Tibial nerve (tissue), 3 donors: ENCODE results near the gene HSD17B4.

ENCODE experiments used
- POLR2A ChIP-seq, 2 donors: fragments of 450-650 bp; IDR thresholded peaks; one replicate each; pipeline ENCODE4 v1.6.1; 2017; ENCODE audit warnings: antibody characterized with exemption in 2 of 2, mild to moderate bottlenecking in 2 of 2, moderate library complexity in 2 of 2
- TF ChIP-seq, protein P1 (sequence below), 5 experiments: fragments of 200-600 bp in 3 of 5; fragments of 450-650 bp in 2 of 5; sonication (generic) in 3 of 5; IDR thresholded peaks; one replicate each; pipeline ENCODE4 v1.5.1; 2016 to 2019; ENCODE audit warnings: antibody characterized with exemption in 5 of 5, mild to moderate bottlenecking in 3 of 5, moderate library complexity in 2 of 5

- TF ChIP-seq, protein P1, sequence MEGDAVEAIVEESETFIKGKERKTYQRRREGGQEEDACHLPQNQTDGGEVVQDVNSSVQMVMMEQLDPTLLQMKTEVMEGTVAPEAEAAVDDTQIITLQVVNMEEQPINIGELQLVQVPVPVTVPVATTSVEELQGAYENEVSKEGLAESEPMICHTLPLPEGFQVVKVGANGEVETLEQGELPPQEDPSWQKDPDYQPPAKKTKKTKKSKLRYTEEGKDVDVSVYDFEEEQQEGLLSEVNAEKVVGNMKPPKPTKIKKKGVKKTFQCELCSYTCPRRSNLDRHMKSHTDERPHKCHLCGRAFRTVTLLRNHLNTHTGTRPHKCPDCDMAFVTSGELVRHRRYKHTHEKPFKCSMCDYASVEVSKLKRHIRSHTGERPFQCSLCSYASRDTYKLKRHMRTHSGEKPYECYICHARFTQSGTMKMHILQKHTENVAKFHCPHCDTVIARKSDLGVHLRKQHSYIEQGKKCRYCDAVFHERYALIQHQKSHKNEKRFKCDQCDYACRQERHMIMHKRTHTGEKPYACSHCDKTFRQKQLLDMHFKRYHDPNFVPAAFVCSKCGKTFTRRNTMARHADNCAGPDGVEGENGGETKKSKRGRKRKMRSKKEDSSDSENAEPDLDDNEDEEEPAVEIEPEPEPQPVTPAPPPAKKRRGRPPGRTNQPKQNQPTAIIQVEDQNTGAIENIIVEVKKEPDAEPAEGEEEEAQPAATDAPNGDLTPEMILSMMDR (IDR thresholded peaks at IDR 0.05): no peak
- TF ChIP-seq POLR2A (IDR thresholded peaks at IDR 0.05): no peak
Observed at GRCh38 chr5:119404033-119404432, 48.3 kb upstream of the HSD17B4 start.
